ENCODE data around the gene IL17B. TPM values are rescaled to one million over a fixed set of nuclear protein-coding genes. Genes with fewer than 3 reads are reported as not detected.

The IL17B gene
- total RNA-seq, 1 experiment from 2014 or later, result not detected

DNA sequence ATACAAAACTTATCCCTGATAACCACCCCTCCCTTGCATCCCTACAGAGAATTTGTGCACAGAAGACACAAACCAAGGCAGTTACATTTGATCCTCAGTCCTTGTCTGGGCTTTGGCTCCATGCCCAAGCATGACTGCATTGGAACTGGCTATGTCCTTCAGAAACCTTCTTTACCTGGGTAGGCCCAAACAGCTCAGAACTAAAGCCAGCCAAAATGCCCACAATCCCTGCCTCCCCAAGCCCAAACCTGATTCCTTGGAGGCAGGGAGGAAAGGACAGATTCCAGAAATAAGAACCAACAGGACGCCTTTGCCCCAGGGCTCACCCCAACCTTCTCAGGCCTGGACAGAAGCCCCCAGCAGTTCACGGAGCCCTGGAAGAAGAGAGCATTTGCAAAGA is 8.2 kb downstream of the IL17B start:
- Mint-ChIP-seq H3K4me1 (ENCODE audit: insufficient read depth, unreplicated experiment) (peaks cover 8% of the 10 kb centered on the region), H3K27ac (ENCODE audit: low read depth, unreplicated experiment) (no peak overlapping the region), H3K36me3 (ENCODE audit: insufficient read depth, unreplicated experiment) (no peaks in the 10 kb centered on the region), H3K9me3 (ENCODE audit: unreplicated experiment) (no peaks in the 10 kb centered on the region), H3K4me3 (ENCODE audit: unreplicated experiment) (no peak overlapping the region), H3K27me3 (ENCODE audit: insufficient read depth, unreplicated experiment) (no peaks in the 10 kb centered on the region)
- peak; percentile 20 for DNase-seq (ENCODE audit: unreplicated experiment)
- intact Hi-C loops (cut with micrococcal nuclease), result loop anchor here (1.0 to 2.0 kb wide), 4 partner anchors 54 to 240 kb away; no protein-coding TSS in a partner anchor
- CTCF ChIA-PET, result interaction anchor here (0.6 to 46.8 kb wide), 35 partner anchors 10 to 994 kb away, joined by 3 to 1231 read pairs (median 6); partner anchors contain the start of genes GRPEL2, IL17B and PCYOX1L
- no TSS peak for BruUV-seq (replicated peaks)
- no peak for TF ChIP-seq CTCF (IDR thresholded peaks at IDR 0.05; ENCODE audit: unreplicated experiment)
- POLR2A ChIA-PET, result interaction anchor here (0.6 to 7.1 kb wide), 10 partner anchors 13 to 245 kb away, joined by 3 to 43 read pairs (median 4); partner anchors contain the start of genes GRPEL2 and PCYOX1L

GRCh38 chr5:149367972-149368645 is 11.0 kb downstream of the IL17B start:
- Mint-ChIP-seq H3K36me3 (ENCODE audit: insufficient read depth, unreplicated experiment) (no peaks in the 10 kb centered on the region), H3K4me3 (ENCODE audit: unreplicated experiment) (no peak overlapping the region), H3K9me3 (ENCODE audit: unreplicated experiment) (no peaks in the 10 kb centered on the region), H3K27me3 (ENCODE audit: insufficient read depth, unreplicated experiment) (no peaks in the 10 kb centered on the region), H3K27ac (ENCODE audit: low read depth, unreplicated experiment) (no peak overlapping the region), H3K4me1 (ENCODE audit: insufficient read depth, unreplicated experiment) (peaks cover 8% of the 10 kb centered on the region)
- ChIA-PET POLR2A (interaction anchor here (0.6 to 7.1 kb wide), 12 partner anchors 8 to 194 kb away, joined by 3 to 43 read pairs (median 4); partner anchors contain the start of genes GRPEL2 and PCYOX1L), CTCF (interaction anchor here (0.5 to 46.8 kb wide), 36 partner anchors 9 to 1202 kb away, joined by 3 to 1231 read pairs (median 6); partner anchors contain the start of genes GRPEL2, IL17B and PCYOX1L)
- no TSS peak for BruUV-seq (replicated peaks)
- DNase-seq (ENCODE audit: unreplicated experiment), result no peak
- intact Hi-C loops (cut with micrococcal nuclease), result loop anchor here (1.0 to 5.0 kb wide), 4 partner anchors 51 to 249 kb away; no protein-coding TSS in a partner anchor
- no peak for TF ChIP-seq CTCF (IDR thresholded peaks at IDR 0.05; ENCODE audit: unreplicated experiment)

- intact Hi-C loops (cut with micrococcal nuclease), result loop anchor here (1.0 to 5.0 kb wide), 4 partner anchors 50 to 250 kb away; no protein-coding TSS in a partner anchor
- no TSS peak for BruUV-seq (replicated peaks)
- Mint-ChIP-seq H3K9me3 (ENCODE audit: unreplicated experiment) (no peaks in the 10 kb centered on the region), H3K27ac (ENCODE audit: low read depth, unreplicated experiment) (no peak overlapping the region), H3K36me3 (ENCODE audit: insufficient read depth, unreplicated experiment) (no peaks in the 10 kb centered on the region), H3K4me1 (ENCODE audit: insufficient read depth, unreplicated experiment) (peaks cover 8% of the 10 kb centered on the region), H3K4me3 (ENCODE audit: unreplicated experiment) (no peak overlapping the region), H3K27me3 (ENCODE audit: insufficient read depth, unreplicated experiment) (no peaks in the 10 kb centered on the region)
- DNase-seq (ENCODE audit: unreplicated experiment), result peak; percentile 87
- peak; percentile 85 for TF ChIP-seq CTCF (IDR thresholded peaks at IDR 0.05; ENCODE audit: unreplicated experiment)
- POLR2A ChIA-PET, result interaction anchor here (0.6 to 7.1 kb wide), 9 partner anchors 9 to 195 kb away, joined by 3 to 43 read pairs (median 6); partner anchors contain the start of genes GRPEL2 and PCYOX1L
- CTCF ChIA-PET, result interaction anchor here (0.5 to 46.8 kb wide), 43 partner anchors 9 to 1202 kb away, joined by 3 to 1231 read pairs (median 5); partner anchors contain the start of genes ARHGEF37, GRPEL2, IL17B and PCYOX1L
These were observed 11.7 kb downstream of the IL17B start for GRCh38 chr5:149367249-149367971.

All from MCF 10A (cell line).